Lung (tissue), 12 donors: ENCODE measurements around the gene ALDH3A2. TPM values are rescaled to one million over a fixed set of nuclear protein-coding genes. Genes with fewer than 3 reads are reported as not detected.

Source experiments
- ATAC-seq: fragments of 200-7000 bp; cut with Tn5 transposase; one replicate; pipeline ENCODE4 v1.9.1; 2020; ENCODE audit warnings: moderate number of reproducible peaks; ENCODE audit not compliant: insufficient read depth, low FRiP score
- DNase-seq, 3 donors: peaks; one replicate each; pipeline ENCODE4 v3.0.0-alpha.2; 2013 to 2017
- H3K27ac ChIP-seq, 2 donors: one replicate each; pipeline ENCODE4 v1.5.1; 2013; ENCODE audit warnings: mild to moderate bottlenecking in 2 of 2, moderate library complexity in 2 of 2, control low read depth in 1 of 2, inconsistent platforms in 1 of 2, low read depth in 1 of 2, low read length in 1 of 2
- H3K27me3 ChIP-seq, 3 donors: one replicate each; pipeline ENCODE4 v1.5.1; 2013; ENCODE audit warnings: low read length in 2 of 3; ENCODE audit not compliant: control insufficient read depth in 3 of 3, insufficient read depth in 3 of 3
- H3K36me3 ChIP-seq, 4 donors: one replicate each; pipeline ENCODE4 v1.5.1; 2013; ENCODE audit warnings: low read length in 4 of 4, mild to moderate bottlenecking in 1 of 4, moderate library complexity in 1 of 4; ENCODE audit not compliant: control insufficient read depth in 4 of 4, insufficient read depth in 4 of 4
- H3K4me1 ChIP-seq, 5 donors: one replicate each; pipeline ENCODE4 v1.5.1; 2013; ENCODE audit warnings: low read length in 5 of 5, mild to moderate bottlenecking in 2 of 5, moderate library complexity in 1 of 5; ENCODE audit not compliant: control insufficient read depth in 5 of 5, insufficient read depth in 5 of 5
- H3K4me3 ChIP-seq: one replicate; pipeline ENCODE4 v1.5.1; 2013; ENCODE audit warnings: mild to moderate bottlenecking, control low read depth, moderate library complexity
- H3K9ac ChIP-seq, 2 donors: one replicate each; pipeline ENCODE4 v1.5.1; 2013; ENCODE audit warnings: low read length in 2 of 2, control low read depth in 1 of 2; ENCODE audit not compliant: insufficient read depth in 1 of 2
- H3K9me3 ChIP-seq, 4 donors: one replicate each; pipeline ENCODE4 v1.5.1; 2013; ENCODE audit warnings: low read length in 3 of 4, mild to moderate bottlenecking in 1 of 4, moderate library complexity in 1 of 4; ENCODE audit not compliant: control insufficient read depth in 4 of 4, insufficient read depth in 3 of 4
- CTCF ChIP-seq: IDR thresholded peaks from 2 replicates; pipeline ENCODE4 v1.5.1; 2012; ENCODE audit warnings: mild to moderate bottlenecking; ENCODE audit errors: control extremely low read depth, extremely low read depth
- WGBS, 2 donors: extraction: QIAGEN DNeasy Blood & Tissue Kit; methylation state at CpG; one replicate each; pipeline ENCODE4 v1.1.7; 2013; 5-methylcytosine and 5-hydroxymethylcytosine counted together
- polyA plus RNA-seq, 2 donors: library from polyadenylated mRNA; stranded (reverse); fragments of 200-250 nt; gene quantifications; one replicate each; pipeline ENCODE4 v1.2.1, GENCODE V29; 2013
- total RNA-seq, 2 donors: library from RNA; depleted of rRNA in 1 of 2; stranded (reverse); fragments of >200 nt in 1 of 2; gene quantifications; one replicate each; pipeline ENCODE4 v1.2.1, GENCODE V29; 2014 to 2021
- donor health status: control.
- donor health status: control.
- donor health status: Bipolar disorder and iron deficiency.
- donor health status: healthy.
- donor health status: DM: yes; HTN: yes; CAD: no.

Gene ALDH3A2
- total and polyA plus RNA-seq, 4 donors: 50.7 to 107 (median 79.3) TPM

GRCh38 chr17:19647697-19648474 lies 665 bp upstream of the ALDH3A2 start:
- Histone ChIP-seq H3K36me3 (peaks cover 0 to 3% (median 0%) of the 10 kb centered on the region in 4 donors), H3K27me3 (no peaks in the 10 kb centered on the region), H3K27ac (peak overlapping the region; percentile 89 to 98), H3K4me1 (peaks cover 0 to 39% (median 15%) of the 10 kb centered on the region in 5 donors), H3K4me3 (peak overlapping the region; percentile 68), H3K9ac (peak overlapping the region; percentile 71 to 83), H3K9me3 (no peaks in the 10 kb centered on the region)
- no peak for TF ChIP-seq CTCF
- DNase-seq (peak; percentile 69 to 79 (median 79)), ATAC-seq (peak; percentile 28)
- 2 to 3% methylated on average over 37 of the region's 37 CpGs for whole genome bisulfite sequencing, 2 donors

- Histone ChIP-seq H3K9me3 (no peaks in the 10 kb centered on the region), H3K4me3 (peak overlapping the region; percentile 68), H3K27me3 (no peaks in the 10 kb centered on the region), H3K9ac (peak overlapping the region in 1 of 2 donors; percentile 59), H3K4me1 (peaks cover 0 to 39% (median 15%) of the 10 kb centered on the region in 5 donors), H3K27ac (peak overlapping the region; percentile 89 to 98), H3K36me3 (peaks cover 0 to 6% (median 2%) of the 10 kb centered on the region in 4 donors)
- TF ChIP-seq CTCF: no peak
- ATAC-seq (no peak), DNase-seq (no peak)
- WGBS, 2 donors: 0 to 1% methylated on average over 2 of the region's 2 CpGs
Measured at GRCh38 chr17:19649274-19649541, 657 bp downstream of the ALDH3A2 start.

- Histone ChIP-seq H3K36me3 (peaks cover 5 to 13% (median 12%) of the 10 kb centered on the region in 4 donors), H3K4me1 (peaks cover 0 to 39% (median 15%) of the 10 kb centered on the region in 5 donors), H3K27ac (no peak overlapping the region), H3K4me3 (no peak overlapping the region), H3K9me3 (peaks cover 0 to 3% (median 0%) of the 10 kb centered on the region in 4 donors), H3K9ac (peak overlapping the region in 1 of 2 donors; percentile 34), H3K27me3 (no peaks in the 10 kb centered on the region)
- WGBS, 2 donors: 75 to 79% methylated on average over 1 of the region's 1 CpG
- ATAC-seq (no peak), DNase-seq (no peak)
- TF ChIP-seq CTCF: no peak
Measured at GRCh38 chr17:19650826-19651225, 2.3 kb downstream of the ALDH3A2 start.
